ENCODE measurements around the gene SEL1L2.

The SEL1L2 gene

DNA sequence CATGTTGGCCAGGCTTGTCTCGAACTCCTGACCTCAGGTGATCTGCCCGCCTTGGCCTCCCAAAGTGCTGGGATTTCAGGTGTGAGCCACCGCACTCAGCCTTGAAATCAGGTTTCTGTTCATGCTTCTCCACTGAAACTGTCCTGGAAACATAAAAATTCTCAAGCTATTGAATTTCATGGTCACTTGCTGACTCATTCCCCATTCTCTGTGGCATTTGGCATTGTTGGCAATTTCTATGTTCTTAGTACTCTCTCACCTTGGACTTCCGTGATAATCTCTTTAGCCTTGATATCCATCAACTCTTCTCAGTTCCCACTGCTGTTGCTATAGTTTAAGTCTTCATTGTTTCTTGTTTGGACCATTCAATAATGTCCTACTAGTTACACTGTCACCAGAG is 6.2 kb downstream of the SEL1L2 start:
- H3K9me2 ChIP-seq (replicated peaks; ENCODE audit: low read depth, low read length), result no peaks in the 10 kb centered on the region
- no peak overlapping the region for H3K4me3 ChIP-seq (ENCODE audit: low read length, poor library complexity, severe bottlenecking)
- no peak overlapping the region for H3K9ac ChIP-seq (ENCODE audit: low read depth, low read length, poor library complexity, severe bottlenecking)
- no peak overlapping the region for H2AFZ ChIP-seq (ENCODE audit: low read length)
- no peak overlapping the region for H3K4me2 ChIP-seq (ENCODE audit: low read depth, low read length, poor library complexity, severe bottlenecking)
- no peaks in the 10 kb centered on the region for H3K27me3 ChIP-seq (ENCODE audit: insufficient read depth, low read length, poor library complexity, severe bottlenecking)
- no peaks in the 10 kb centered on the region for H3K9me3 ChIP-seq (ENCODE audit: insufficient read depth, low read depth, low read length)
- no peaks in the 10 kb centered on the region for H3K79me2 ChIP-seq (ENCODE audit: insufficient read depth, low read length)
- no peaks in the 10 kb centered on the region for H3K36me3 ChIP-seq (ENCODE audit: insufficient read depth, low read length)
- H4K20me1 ChIP-seq (ENCODE audit: insufficient read depth, low read length, poor library complexity, severe bottlenecking), result no peaks in the 10 kb centered on the region
- TF ChIP-seq EZH2phosphoT487 (IDR thresholded peaks at IDR 0.05; ENCODE audit: borderline replicate concordance), result no peak
- TF ChIP-seq, protein P1, sequence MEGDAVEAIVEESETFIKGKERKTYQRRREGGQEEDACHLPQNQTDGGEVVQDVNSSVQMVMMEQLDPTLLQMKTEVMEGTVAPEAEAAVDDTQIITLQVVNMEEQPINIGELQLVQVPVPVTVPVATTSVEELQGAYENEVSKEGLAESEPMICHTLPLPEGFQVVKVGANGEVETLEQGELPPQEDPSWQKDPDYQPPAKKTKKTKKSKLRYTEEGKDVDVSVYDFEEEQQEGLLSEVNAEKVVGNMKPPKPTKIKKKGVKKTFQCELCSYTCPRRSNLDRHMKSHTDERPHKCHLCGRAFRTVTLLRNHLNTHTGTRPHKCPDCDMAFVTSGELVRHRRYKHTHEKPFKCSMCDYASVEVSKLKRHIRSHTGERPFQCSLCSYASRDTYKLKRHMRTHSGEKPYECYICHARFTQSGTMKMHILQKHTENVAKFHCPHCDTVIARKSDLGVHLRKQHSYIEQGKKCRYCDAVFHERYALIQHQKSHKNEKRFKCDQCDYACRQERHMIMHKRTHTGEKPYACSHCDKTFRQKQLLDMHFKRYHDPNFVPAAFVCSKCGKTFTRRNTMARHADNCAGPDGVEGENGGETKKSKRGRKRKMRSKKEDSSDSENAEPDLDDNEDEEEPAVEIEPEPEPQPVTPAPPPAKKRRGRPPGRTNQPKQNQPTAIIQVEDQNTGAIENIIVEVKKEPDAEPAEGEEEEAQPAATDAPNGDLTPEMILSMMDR (conservative IDR thresholded peaks at IDR 0.05; ENCODE audit: low read length), result no peak
- H3F3A ChIP-seq (ENCODE audit: low read depth), result no peaks in the 10 kb centered on the region
- no peaks in the 10 kb centered on the region for H3K4me1 ChIP-seq (ENCODE audit: insufficient read depth, low read length, poor library complexity, severe bottlenecking)

DNA sequence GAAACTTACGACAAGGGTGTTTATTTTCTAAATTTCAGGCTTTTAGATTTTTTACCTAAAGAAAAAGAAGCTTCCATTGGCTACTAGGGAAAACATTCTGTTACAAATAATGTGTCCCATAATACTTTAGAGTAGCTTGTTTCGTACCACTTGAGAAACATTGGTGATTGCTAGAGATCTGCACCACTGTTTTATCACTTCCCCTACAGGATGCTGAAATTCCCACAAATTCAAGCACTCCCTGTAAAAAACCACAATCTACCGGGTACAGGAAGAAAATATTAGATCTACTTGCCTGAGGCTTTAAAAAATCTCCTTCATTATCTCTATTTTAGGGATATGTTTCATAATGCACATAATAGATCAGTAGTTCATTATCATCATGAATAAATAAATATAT is 29.9 kb downstream of the SEL1L2 start:
- Histone ChIP-seq H3K4me2 (ENCODE audit: low read depth, low read length, poor library complexity, severe bottlenecking) (no peak overlapping the region), H3K36me3 (ENCODE audit: insufficient read depth, low read length) (no peaks in the 10 kb centered on the region), H3K27me3 (ENCODE audit: insufficient read depth, low read length, poor library complexity, severe bottlenecking) (no peaks in the 10 kb centered on the region), H3F3A (ENCODE audit: low read depth) (no peaks in the 10 kb centered on the region), H4K20me1 (ENCODE audit: insufficient read depth, low read length, poor library complexity, severe bottlenecking) (no peaks in the 10 kb centered on the region), H3K79me2 (ENCODE audit: insufficient read depth, low read length) (no peaks in the 10 kb centered on the region), H3K9me2 (replicated peaks; ENCODE audit: low read depth, low read length) (no peaks in the 10 kb centered on the region), H3K4me3 (ENCODE audit: low read length, poor library complexity, severe bottlenecking) (no peak overlapping the region), H3K9me3 (ENCODE audit: insufficient read depth, low read depth, low read length) (no peaks in the 10 kb centered on the region), H3K4me1 (ENCODE audit: insufficient read depth, low read length, poor library complexity, severe bottlenecking) (no peaks in the 10 kb centered on the region), H3K9ac (ENCODE audit: low read depth, low read length, poor library complexity, severe bottlenecking) (no peak overlapping the region), H2AFZ (ENCODE audit: low read length) (no peak overlapping the region)
- no peak for TF ChIP-seq EZH2phosphoT487 (IDR thresholded peaks at IDR 0.05; ENCODE audit: borderline replicate concordance)
- TF ChIP-seq, protein P1 (conservative IDR thresholded peaks at IDR 0.05; ENCODE audit: low read length), result no peak

DNA sequence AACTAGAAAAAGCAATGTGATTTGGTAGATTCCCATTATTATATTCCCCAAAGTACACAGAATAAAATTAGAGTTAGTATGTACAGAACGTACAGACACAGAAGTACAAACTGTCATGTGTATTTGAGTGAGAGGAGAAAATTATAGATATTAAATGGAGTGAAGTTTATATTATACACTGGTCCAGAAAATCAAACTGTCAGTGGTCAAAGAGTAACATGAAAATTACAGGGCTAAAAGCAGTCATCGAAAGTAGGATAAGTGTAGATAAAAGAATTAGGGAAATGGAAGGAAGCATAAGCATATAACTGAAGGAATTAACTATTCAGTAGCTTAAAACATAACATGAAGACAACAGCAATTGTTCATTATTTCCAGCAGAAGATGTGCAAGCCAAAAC is 30.3 kb downstream of the SEL1L2 start:
- no peak overlapping the region for H3K4me2 ChIP-seq (ENCODE audit: low read depth, low read length, poor library complexity, severe bottlenecking)
- no peak overlapping the region for H3K9ac ChIP-seq (ENCODE audit: low read depth, low read length, poor library complexity, severe bottlenecking)
- no peaks in the 10 kb centered on the region for H3K9me2 ChIP-seq (replicated peaks; ENCODE audit: low read depth, low read length)
- no peaks in the 10 kb centered on the region for H4K20me1 ChIP-seq (ENCODE audit: insufficient read depth, low read length, poor library complexity, severe bottlenecking)
- no peaks in the 10 kb centered on the region for H3K27me3 ChIP-seq (ENCODE audit: insufficient read depth, low read length, poor library complexity, severe bottlenecking)
- H3K9me3 ChIP-seq (ENCODE audit: insufficient read depth, low read depth, low read length), result no peaks in the 10 kb centered on the region
- no peak overlapping the region for H3K4me3 ChIP-seq (ENCODE audit: low read length, poor library complexity, severe bottlenecking)
- H3K36me3 ChIP-seq (ENCODE audit: insufficient read depth, low read length), result no peaks in the 10 kb centered on the region
- H3K4me1 ChIP-seq (ENCODE audit: insufficient read depth, low read length, poor library complexity, severe bottlenecking), result no peaks in the 10 kb centered on the region
- no peak overlapping the region for H2AFZ ChIP-seq (ENCODE audit: low read length)
- no peaks in the 10 kb centered on the region for H3K79me2 ChIP-seq (ENCODE audit: insufficient read depth, low read length)
- TF ChIP-seq, protein P1 (conservative IDR thresholded peaks at IDR 0.05; ENCODE audit: low read length), result no peak
- TF ChIP-seq EZH2phosphoT487 (IDR thresholded peaks at IDR 0.05; ENCODE audit: borderline replicate concordance), result no peak
- no peaks in the 10 kb centered on the region for H3F3A ChIP-seq (ENCODE audit: low read depth)
